Gastroesophageal sphincter (tissue), 4 donors: ENCODE results near the gene UBXN2A. TPM values are rescaled to one million over a fixed set of nuclear protein-coding genes. Genes with fewer than 3 reads are reported as not detected.
"Not testable (repeated sequence)": the region's sequence is repeated elsewhere in the genome, so short reads cannot be mapped to it uniquely, and the experiment has no call there.

Experiments
- ATAC-seq: fragments of 150-250 bp; one replicate; pipeline ENCODE4 v1.9.1; 2016; ENCODE audit warnings: mild to moderate bottlenecking, moderate library complexity
- H3K27ac ChIP-seq, 4 donors: fragments of 200-600 bp; sonication (generic) in 3 of 4; 1 replicate in 3 of 4; 2 replicates in 1 of 4; pipeline ENCODE4 v1.5.1; 2016 to 2019
- H3K27me3 ChIP-seq: fragments of 200-600 bp; sonication (generic); one replicate; pipeline ENCODE4 v1.5.1; 2019
- H3K36me3 ChIP-seq, 2 donors: fragments of 200-600 bp; sonication (generic); one replicate each; pipeline ENCODE4 v1.5.1; 2019; ENCODE audit warnings: control low read depth in 1 of 2
- H3K4me1 ChIP-seq, 3 donors: fragments of 200-600 bp; sonication (generic); 1 replicate in 2 of 3; 2 replicates in 1 of 3; pipeline ENCODE4 v1.5.1; 2016 to 2019; ENCODE audit warnings: control low read depth in 2 of 3
- H3K4me3 ChIP-seq, 2 donors: fragments of 200-600 bp; sonication (generic); one replicate each; pipeline ENCODE4 v1.5.1; 2019; ENCODE audit warnings: mild to moderate bottlenecking in 1 of 2, moderate library complexity in 1 of 2
- H3K9me3 ChIP-seq, 3 donors: fragments of 200-600 bp; sonication (generic); one replicate each; pipeline ENCODE4 v1.5.1; 2017 to 2019; ENCODE audit warnings: control low read depth in 2 of 3
- EP300 ChIP-seq: sonication (generic); formaldehyde crosslinking; IDR thresholded peaks from one replicate; pipeline ENCODE4 v1.6.1; 2017; ENCODE audit warnings: antibody characterized with exemption, mild to moderate bottlenecking
- POLR2A ChIP-seq, 2 donors: fragments of 450-650 bp; IDR thresholded peaks; one replicate each; pipeline ENCODE4 v1.6.1; 2017; ENCODE audit warnings: antibody characterized with exemption in 2 of 2, mild to moderate bottlenecking in 2 of 2, moderate library complexity in 1 of 2
- POLR2AphosphoS5 ChIP-seq: sonication (generic); formaldehyde crosslinking; IDR thresholded peaks from one replicate; pipeline ENCODE4 v1.6.1; 2017; ENCODE audit warnings: antibody characterized with exemption
- WGBS, 2 donors: methylation state at CpG; one replicate each; pipeline ENCODE4 v1.1.5; 2018; ENCODE audit warnings: low coverage in 1 of 2; 5-methylcytosine and 5-hydroxymethylcytosine counted together
- total RNA-seq, 4 donors: library from RNA; depleted of rRNA; stranded (reverse); fragments of >200 nt; gene quantifications; one replicate each; pipeline ENCODE4 v1.1.0, GENCODE V29; 2016
- TF ChIP-seq, protein P1 (sequence below), 4 experiments: fragments of 200-600 bp in 2 of 4; fragments of 450-650 bp in 2 of 4; sonication (generic) in 1 of 4; IDR thresholded peaks; one replicate each; pipeline ENCODE4 v1.5.1; 2017 to 2019; ENCODE audit warnings: antibody characterized with exemption in 4 of 4, mild to moderate bottlenecking in 2 of 4, moderate library complexity in 2 of 4

Gene UBXN2A
- total RNA-seq, 4 donors from 2014 or later = 19.1 to 29.3 (median 22.2) TPM

GRCh38 chr2:24010477-24011249 is 70.4 kb downstream of the UBXN2A start:
- Histone ChIP-seq H3K36me3 (no peaks in the 10 kb centered on the region), H3K27me3 (peaks cover 44% of the 10 kb centered on the region), H3K4me3 (peak overlapping the region in 1 of 2 donors; percentile 50), H3K4me1 (peaks cover 0 to 18% (median 8%) of the 10 kb centered on the region in 3 donors), H3K27ac (no peak overlapping the region), H3K9me3 (no peaks in the 10 kb centered on the region)
- 74 to 79% methylated on average over 4 to 7 of the region's 37 CpGs for WGBS, 2 donors
- no peak for ATAC-seq
- TF ChIP-seq POLR2AphosphoS5 (no peak), POLR2A (IDR thresholded peaks at IDR 0.05) (no peak), EP300 (no peak)
- TF ChIP-seq, protein P1, sequence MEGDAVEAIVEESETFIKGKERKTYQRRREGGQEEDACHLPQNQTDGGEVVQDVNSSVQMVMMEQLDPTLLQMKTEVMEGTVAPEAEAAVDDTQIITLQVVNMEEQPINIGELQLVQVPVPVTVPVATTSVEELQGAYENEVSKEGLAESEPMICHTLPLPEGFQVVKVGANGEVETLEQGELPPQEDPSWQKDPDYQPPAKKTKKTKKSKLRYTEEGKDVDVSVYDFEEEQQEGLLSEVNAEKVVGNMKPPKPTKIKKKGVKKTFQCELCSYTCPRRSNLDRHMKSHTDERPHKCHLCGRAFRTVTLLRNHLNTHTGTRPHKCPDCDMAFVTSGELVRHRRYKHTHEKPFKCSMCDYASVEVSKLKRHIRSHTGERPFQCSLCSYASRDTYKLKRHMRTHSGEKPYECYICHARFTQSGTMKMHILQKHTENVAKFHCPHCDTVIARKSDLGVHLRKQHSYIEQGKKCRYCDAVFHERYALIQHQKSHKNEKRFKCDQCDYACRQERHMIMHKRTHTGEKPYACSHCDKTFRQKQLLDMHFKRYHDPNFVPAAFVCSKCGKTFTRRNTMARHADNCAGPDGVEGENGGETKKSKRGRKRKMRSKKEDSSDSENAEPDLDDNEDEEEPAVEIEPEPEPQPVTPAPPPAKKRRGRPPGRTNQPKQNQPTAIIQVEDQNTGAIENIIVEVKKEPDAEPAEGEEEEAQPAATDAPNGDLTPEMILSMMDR (IDR thresholded peaks at IDR 0.05) = no peak

- peaks cover 44% of the 10 kb centered on the region for H3K27me3 ChIP-seq
- 77% methylated on average over 7 of the region's 7 CpGs; no CpG with 5 or more reads in 1 of the 2 donors for WGBS, 2 donors
Measured at GRCh38 chr2:24011250-24012104, 71.2 kb downstream of the UBXN2A start.

GRCh38 chr2:24012521-24013188 is 72.4 kb downstream of the UBXN2A start:
- 81% methylated on average over 8 of the region's 9 CpGs; no CpG with 5 or more reads in 1 of the 2 donors for WGBS, 2 donors

More at GRCh38 chr2:24011250-24012104, 71.2 kb downstream of the UBXN2A start:
- no peaks in the 10 kb centered on the region for H3K36me3 ChIP-seq
- no peak for ATAC-seq
- no peaks in the 10 kb centered on the region for H3K9me3 ChIP-seq
- peaks cover 0 to 18% (median 8%) of the 10 kb centered on the region in 3 donors for H3K4me1 ChIP-seq
- no peak overlapping the region for H3K27ac ChIP-seq
- no peak overlapping the region for H3K4me3 ChIP-seq
- TF ChIP-seq POLR2AphosphoS5 = no peak
- TF ChIP-seq, protein P1 (IDR thresholded peaks at IDR 0.05) = no peak
- TF ChIP-seq POLR2A (IDR thresholded peaks at IDR 0.05) = no peak
- no peak for TF ChIP-seq EP300

DNA sequence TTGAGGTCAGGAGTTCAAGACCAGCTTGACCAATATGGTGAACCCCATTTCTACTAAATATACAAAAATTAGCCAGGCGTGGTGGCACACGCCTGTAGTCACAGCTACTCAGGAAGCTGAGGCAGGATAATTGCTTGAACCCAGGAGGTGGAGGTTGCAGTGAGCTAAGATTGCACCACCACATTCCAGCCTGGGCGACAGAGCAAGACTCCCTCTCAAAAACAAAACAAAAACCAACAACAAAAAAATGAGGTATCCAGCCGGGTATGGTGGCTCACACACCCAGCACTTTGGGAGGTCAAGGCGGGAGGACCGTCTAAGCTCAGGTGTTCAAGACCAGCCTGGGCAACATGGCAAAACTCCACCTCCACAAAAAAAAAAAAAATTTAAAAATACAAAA is 74.6 kb downstream of the UBXN2A start:
- 81 to 90% methylated on average over 3 to 4 of the region's 6 CpGs for WGBS, 2 donors
- not testable (repeated sequence) for H3K27ac ChIP-seq, H3K9me3 ChIP-seq, H3K4me1 ChIP-seq, H3K4me3 ChIP-seq, ATAC-seq, H3K36me3 ChIP-seq
- peaks cover 31% of the 10 kb centered on the region for H3K27me3 ChIP-seq

More at GRCh38 chr2:24012521-24013188, 72.4 kb downstream of the UBXN2A start:
- Histone ChIP-seq H3K36me3 (no peaks in the 10 kb centered on the region), H3K4me3 (no peak overlapping the region), H3K9me3 (no peaks in the 10 kb centered on the region), H3K27ac (no peak overlapping the region), H3K27me3 (peaks cover 44% of the 10 kb centered on the region), H3K4me1 (peaks cover 0 to 18% (median 8%) of the 10 kb centered on the region in 3 donors)
- no peak for ATAC-seq
- TF ChIP-seq, protein P1 (IDR thresholded peaks at IDR 0.05) = no peak
- TF ChIP-seq POLR2A (IDR thresholded peaks at IDR 0.05) = no peak
- TF ChIP-seq EP300 = no peak
- TF ChIP-seq POLR2AphosphoS5 = no peak
